Liver (tissue), 9 donors: ENCODE data around the gene DAPL1. TPM values are rescaled to one million over a fixed set of nuclear protein-coding genes. Genes with fewer than 3 reads are reported as not detected.

Experiments used
- DNase-seq: peaks from one replicate; pipeline ENCODE4 v3.0.0-alpha.2; 2017; ENCODE audit warnings: low spot score
- H3K27ac ChIP-seq, 2 donors: one replicate each; pipeline ENCODE4 v1.7.0; 2013; ENCODE audit warnings: inconsistent platforms in 2 of 2, low read length in 2 of 2, control low read depth in 1 of 2, low read depth in 1 of 2, mild to moderate bottlenecking in 1 of 2
- H3K27me3 ChIP-seq, 4 donors: one replicate each; pipeline versions ENCODE4 v1.6.1 to v1.7.0; 2013; ENCODE audit warnings: low read length in 3 of 4, inconsistent platforms in 1 of 4, mild to moderate bottlenecking in 1 of 4, moderate library complexity in 1 of 4; ENCODE audit not compliant: control insufficient read depth in 4 of 4, insufficient read depth in 4 of 4
- H3K36me3 ChIP-seq, 4 donors: one replicate each; pipeline versions ENCODE4 v1.6.1 to v1.7.0; 2013; ENCODE audit warnings: low read length in 3 of 4, mild to moderate bottlenecking in 3 of 4, low read depth in 1 of 4, moderate library complexity in 1 of 4; ENCODE audit not compliant: control insufficient read depth in 4 of 4, insufficient read depth in 3 of 4
- H3K4me1 ChIP-seq, 4 donors: one replicate each; pipeline versions ENCODE4 v1.6.1 to v1.7.0; 2013; ENCODE audit warnings: low read length in 3 of 4, mild to moderate bottlenecking in 3 of 4, moderate library complexity in 1 of 4; ENCODE audit not compliant: control insufficient read depth in 4 of 4, insufficient read depth in 4 of 4
- H3K4me3 ChIP-seq, 3 donors: one replicate each; pipeline versions ENCODE4 v1.6.1 to v1.7.0; 2013; ENCODE audit warnings: low read length in 3 of 3, control low read depth in 1 of 3, low read depth in 1 of 3, mild to moderate bottlenecking in 1 of 3
- H3K9ac ChIP-seq, 2 donors: one replicate each; pipeline ENCODE4 v1.7.0; 2013; ENCODE audit warnings: low read length in 2 of 2, mild to moderate bottlenecking in 2 of 2, moderate library complexity in 2 of 2, control low read depth in 1 of 2, low read depth in 1 of 2
- H3K9me3 ChIP-seq, 4 donors: one replicate each; pipeline versions ENCODE4 v1.6.1 to v1.7.0; 2013; ENCODE audit warnings: low read length in 3 of 4; ENCODE audit not compliant: control insufficient read depth in 4 of 4
- ATF3 ChIP-seq: IDR thresholded peaks from 2 replicates; pipeline ENCODE4 v1.6.1; 2016; ENCODE audit warnings: antibody characterized with exemption
- CTCF ChIP-seq: fragments of 150-350 bp; IDR thresholded peaks from 2 replicates; pipeline ENCODE4 v1.5.1; 2017; ENCODE audit warnings: improper control_type of control experiment, low read depth, low read length; ENCODE audit not compliant: missing input control
- EGR1 ChIP-seq, 2 donors: IDR thresholded peaks; 2 replicates each; pipeline ENCODE4 v1.6.1; 2016 to 2018; ENCODE audit warnings: antibody characterized with exemption in 2 of 2, low read depth in 2 of 2
- FOXA1 ChIP-seq: IDR thresholded peaks from 2 replicates; pipeline ENCODE4 v1.6.1; 2016; ENCODE audit warnings: antibody characterized with exemption
- FOXA2 ChIP-seq: IDR thresholded peaks from 2 replicates; pipeline ENCODE4 v1.6.1; 2016; ENCODE audit warnings: antibody characterized with exemption
- GABPA ChIP-seq, 2 donors: IDR thresholded peaks in 1 of 2; conservative IDR thresholded peaks in 1 of 2; 2 replicates each; pipeline ENCODE4 v1.6.1; 2016; ENCODE audit warnings: antibody characterized with exemption in 2 of 2, mild to moderate bottlenecking in 1 of 2, moderate library complexity in 1 of 2
- HNF4A ChIP-seq, 2 donors: conservative IDR thresholded peaks; 2 replicates each; pipeline ENCODE4 v1.6.1; 2016; ENCODE audit warnings: antibody characterized with exemption in 2 of 2, mild to moderate bottlenecking in 2 of 2
- HNF4G ChIP-seq: IDR thresholded peaks from 2 replicates; pipeline ENCODE4 v1.6.1; 2016; ENCODE audit warnings: antibody characterized with exemption
- MAX ChIP-seq: IDR thresholded peaks from 2 replicates; pipeline ENCODE4 v1.6.1; 2016; ENCODE audit warnings: antibody characterized with exemption
- NR2F2 ChIP-seq: IDR thresholded peaks from 2 replicates; pipeline ENCODE4 v1.6.1; 2016; ENCODE audit warnings: antibody characterized with exemption
- RAD21 ChIP-seq, 2 donors: IDR thresholded peaks; 2 replicates each; pipeline ENCODE4 v1.6.1; 2016; ENCODE audit warnings: antibody characterized with exemption in 2 of 2, mild to moderate bottlenecking in 2 of 2
- REST ChIP-seq: IDR thresholded peaks from 2 replicates; pipeline ENCODE4 v1.6.1; 2016; ENCODE audit warnings: antibody characterized with exemption, mild to moderate bottlenecking
- RXRA ChIP-seq, 2 donors: IDR thresholded peaks; 2 replicates each; pipeline ENCODE4 v1.6.1; 2017 to 2018; ENCODE audit warnings: antibody characterized with exemption in 2 of 2, mild to moderate bottlenecking in 1 of 2
- SP1 ChIP-seq: IDR thresholded peaks from 2 replicates; pipeline ENCODE4 v1.6.1; 2018; ENCODE audit warnings: antibody characterized with exemption, mild to moderate bottlenecking
- WGBS: extraction: QIAGEN DNeasy Blood & Tissue Kit; methylation state at CpG from one replicate; pipeline ENCODE4 v1.1.7; 2013; 5-methylcytosine and 5-hydroxymethylcytosine counted together
- polyA plus RNA-seq, 2 donors: library from polyadenylated mRNA; stranded (reverse) in 1 of 2; unstranded in 1 of 2; fragments of 200-250 nt in 1 of 2; fragments of >200 nt in 1 of 2; fragmentation: Nextera tagmentation in 1 of 2; extraction: Ambion mirVana in 1 of 2; gene quantifications; one replicate each; pipeline versions ENCODE4 v1.2.1 to v1.2.3, GENCODE V29; 2013 to 2015
- total RNA-seq, 2 donors: library from RNA; depleted of rRNA; stranded (reverse); fragments of >200 nt; gene quantifications; one replicate each; pipeline ENCODE4 v1.2.3, GENCODE V29; 2014
- donor health status: healthy.
- donor health status: healthy.
- donor health status: healthy.
- donor health status: healthy.
- donor health status: healthy.

The DAPL1 gene
- total and polyA plus RNA-seq, 4 donors: 0.71 TPM; not detected in 3

- H3K4me3 ChIP-seq: no peak overlapping the region
- WGBS: 93% methylated on average over 8 of the region's 8 CpGs
- no peak overlapping the region for H3K9ac ChIP-seq
Observed at GRCh38 chr2:158756331-158756730, 38.8 kb upstream of the DAPL1 start.

GRCh38 chr2:158756976-158757375 lies 38.1 kb upstream of the DAPL1 start:
- Histone ChIP-seq H3K36me3 (no peaks in the 10 kb centered on the region), H3K9me3 (no peaks in the 10 kb centered on the region), H3K9ac (no peak overlapping the region), H3K27me3 (no peaks in the 10 kb centered on the region), H3K4me3 (no peak overlapping the region), H3K4me1 (peaks cover 0 to 6% (median 5%) of the 10 kb centered on the region in 4 donors), H3K27ac (no peak overlapping the region)
- DNase-seq: no peak
- TF ChIP-seq RXRA (IDR thresholded peaks at IDR 0.05): no peak
- no peak for TF ChIP-seq CTCF
- TF ChIP-seq RAD21 (IDR thresholded peaks at IDR 0.05): no peak
- WGBS: 88% methylated on average over 10 of the region's 10 CpGs

More at GRCh38 chr2:158756331-158756730, 38.8 kb upstream of the DAPL1 start:
- no peak for DNase-seq
- no peaks in the 10 kb centered on the region for H3K27me3 ChIP-seq
- TF ChIP-seq HNF4A (conservative IDR thresholded peaks at IDR 0.05) (no peak), CTCF (no peak), FOXA1 (no peak), EGR1 (IDR thresholded peaks at IDR 0.05; ENCODE audit: low read depth in 2 of 2) (no peak), ATF3 (no peak)
- no peaks in the 10 kb centered on the region for H3K9me3 ChIP-seq
- H3K4me1 ChIP-seq: peaks cover 0 to 6% (median 5%) of the 10 kb centered on the region in 4 donors
- H3K27ac ChIP-seq: no peak overlapping the region
- H3K36me3 ChIP-seq: no peaks in the 10 kb centered on the region

GRCh38 chr2:158760887-158761286 lies 34.2 kb upstream of the DAPL1 start:
- WGBS: 48% methylated on average over 1 of the region's 1 CpG

More at GRCh38 chr2:158760887-158761286, 34.2 kb upstream of the DAPL1 start:
- Histone ChIP-seq H3K36me3 (no peaks in the 10 kb centered on the region), H3K27me3 (no peaks in the 10 kb centered on the region), H3K9me3 (no peaks in the 10 kb centered on the region), H3K4me3 (no peak overlapping the region), H3K9ac (no peak overlapping the region), H3K4me1 (no peaks in the 10 kb centered on the region), H3K27ac (no peak overlapping the region)
- TF ChIP-seq HNF4A (conservative IDR thresholded peaks at IDR 0.05) (no peak), REST (no peak), SP1 (no peak), CTCF (no peak), EGR1 (IDR thresholded peaks at IDR 0.05; ENCODE audit: low read depth in 2 of 2) (no peak), NR2F2 (no peak), FOXA2 (no peak), GABPA (IDR thresholded peaks at IDR 0.05 in 1 of 2, conservative IDR thresholded peaks at IDR 0.05 in 1 of 2) (no peak), MAX (no peak), RAD21 (IDR thresholded peaks at IDR 0.05) (no peak), HNF4G (no peak), FOXA1 (no peak)
- no peak for DNase-seq
